Measurements from ENCODE around the gene AKT1S1. TPM values are rescaled to one million over a fixed set of nuclear protein-coding genes. Genes with fewer than 3 reads are reported as not detected.
A peak's percentile ranks its signal among the peaks of the same experiment; 100 is the strongest.

The AKT1S1 gene
- total and polyA plus RNA-seq, 2 donors (not counting 1 experiment from before 2014, with no cell fraction given), result 16.6 to 23.0 TPM

GRCh38 chr19:49911381-49912145, 34.4 kb upstream of the AKT1S1 start:
- WGBS (ENCODE audit: insufficient coverage), result 45% methylated on average over 8 of the region's 9 CpGs

More at GRCh38 chr19:49911381-49912145, 34.4 kb upstream of the AKT1S1 start:
- H3K9ac ChIP-seq (ENCODE audit: low read length), result no peak overlapping the region
- intact Hi-C loops (cut with micrococcal nuclease), result loop anchor here (2.0 kb wide), 1 partner anchor 15 kb away; the partner anchor contains the start of gene IL4I1
- TF ChIP-seq CTCF (IDR thresholded peaks at IDR 0.05), result no peak
- no peak for TF ChIP-seq EZH2 (IDR thresholded peaks at IDR 0.05; ENCODE audit: borderline replicate concordance, insufficient read depth, low read depth, low read length, poor library complexity, severe bottlenecking)
- Mint-ChIP-seq H3K27me3 (no peaks in the 10 kb centered on the region), H3K27ac (peak overlapping the region; percentile 93), H3K9me3 (ENCODE audit: insufficient read depth) (peaks cover under 1% of the 10 kb centered on the region), H3K4me3 (peak overlapping the region; percentile 71), H3K4me1 (peaks cover 66% of the 10 kb centered on the region)
- DNase-seq, result peak; percentile 75
- H3K79me2 ChIP-seq (ENCODE audit: control insufficient read depth, insufficient read depth, low read length), result peaks cover 43% of the 10 kb centered on the region
- H3K4me2 ChIP-seq (replicated peaks; ENCODE audit: low read depth, low read length, poor library complexity, severe bottlenecking), result peak overlapping the region; percentile 61
- ChIA-PET CTCF (interaction anchor here (0.6 to 3.7 kb wide), 11 partner anchors 10 to 153 kb away, joined by 3 to 16 read pairs (median 4); partner anchors contain the start of gene IL4I1), POLR2A (interaction anchor here (0.6 to 3.1 kb wide), 9 partner anchors 11 to 654 kb away, joined by 3 to 20 read pairs (median 4); partner anchors contain the start of genes ATF5, IL4I1 and NUP62)
- H2AFZ ChIP-seq (ENCODE audit: insufficient read depth, low read depth, low read length, poor library complexity, severe bottlenecking), result no peak overlapping the region
- H3K9me3 ChIP-seq (ENCODE audit: control extremely low read depth in 1 of 3, control insufficient read depth in 2 of 3, insufficient read depth in 1 of 3, low read length in 2 of 3), result peaks cover 0 to 9% (median 0%) of the 10 kb centered on the region in 3 donors
- peaks cover 42% of the 10 kb centered on the region for H4K20me1 ChIP-seq (ENCODE audit: control insufficient read depth, insufficient read depth, low read length, poor library complexity, severe bottlenecking)
- H3K27me3 ChIP-seq (replicated peaks in 1 of 4; ENCODE audit: control extremely low read depth in 1 of 4, control insufficient read depth in 3 of 4, insufficient read depth in 4 of 4, low read length in 3 of 4), result no peaks in the 10 kb centered on the region
- no peak overlapping the region for H3K4me3 ChIP-seq (ENCODE audit: control extremely low read depth in 1 of 5, extremely low read depth in 1 of 5, insufficient read depth in 1 of 5, low read depth in 2 of 5, low read length in 4 of 5)
- peak overlapping the region; percentile 60 to 82 for H3K27ac ChIP-seq (ENCODE audit: low read length in 2 of 2)
- peaks cover 33 to 42% of the 10 kb centered on the region in 2 donors for H3K4me1 ChIP-seq (ENCODE audit: control insufficient read depth in 2 of 2, insufficient read depth in 2 of 2, low read length in 2 of 2)
- peak; percentile 63 for ATAC-seq (ENCODE audit: low read depth)
- H3K36me3 ChIP-seq (replicated peaks in 1 of 2; ENCODE audit: control extremely low read depth in 1 of 2, control insufficient read depth in 1 of 2, extremely low read depth in 1 of 2, insufficient read depth in 2 of 2, low read length in 1 of 2), result peaks cover 0 to 48% of the 10 kb centered on the region in 2 experiments
